Transverse colon (tissue), 4 donors: Measurements from ENCODE around the gene RFX1.

ENCODE experiments used
- CTCF ChIP-seq, 5 experiments: fragments of 200-600 bp in 3 of 5; fragments of 450-650 bp in 2 of 5; sonication (generic) in 3 of 5; IDR thresholded peaks; 1 replicate in 2 of 5; 2 replicates in 3 of 5; pipeline ENCODE4 v1.5.1; 2016 to 2017; ENCODE audit warnings: antibody characterized with exemption in 5 of 5, inconsistent platforms in 3 of 5, mild to moderate bottlenecking in 2 of 5, moderate library complexity in 1 of 5
- POLR2A ChIP-seq: fragments of 450-650 bp; IDR thresholded peaks from one replicate; pipeline ENCODE4 v1.6.1; 2016; ENCODE audit warnings: antibody characterized with exemption, mild to moderate bottlenecking, moderate library complexity
- POLR2AphosphoS5 ChIP-seq, 3 donors: sonication (generic); formaldehyde crosslinking; IDR thresholded peaks; one replicate each; pipeline ENCODE4 v1.6.1; 2016; ENCODE audit warnings: antibody characterized with exemption in 3 of 3

GRCh38 chr19:14003251-14004055 is 2.7 kb downstream of the RFX1 start:
- no peak for TF ChIP-seq POLR2AphosphoS5 (IDR thresholded peaks at IDR 0.05)
- TF ChIP-seq CTCF (IDR thresholded peaks at IDR 0.05), result no peak
- TF ChIP-seq POLR2A, result no peak
